ENCODE data around the gene CHCHD6.

CHCHD6 gene

DNA sequence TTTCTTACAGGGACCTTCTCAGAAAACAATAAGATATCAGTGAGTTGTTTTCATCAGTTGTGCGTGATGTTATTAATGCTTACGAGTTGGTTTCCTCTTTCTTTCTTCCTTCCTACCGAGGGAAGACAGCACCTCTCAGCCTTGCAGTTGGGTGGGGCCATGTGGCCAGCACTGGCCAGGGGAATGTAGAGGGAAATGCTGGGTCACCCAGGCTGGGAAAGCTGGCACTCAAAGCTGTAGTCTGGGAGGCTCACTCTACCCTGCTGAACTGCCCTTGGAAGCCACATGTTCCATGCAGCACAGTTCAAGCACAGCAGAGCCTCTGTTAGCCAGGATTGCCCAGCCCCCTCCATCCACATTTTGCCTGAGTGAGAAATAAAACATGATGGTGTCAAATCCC lies 10.1 kb upstream of the CHCHD6 start:
- Histone ChIP-seq H3K27ac (no peak overlapping the region), H3K4me3 (no peak overlapping the region)

DNA sequence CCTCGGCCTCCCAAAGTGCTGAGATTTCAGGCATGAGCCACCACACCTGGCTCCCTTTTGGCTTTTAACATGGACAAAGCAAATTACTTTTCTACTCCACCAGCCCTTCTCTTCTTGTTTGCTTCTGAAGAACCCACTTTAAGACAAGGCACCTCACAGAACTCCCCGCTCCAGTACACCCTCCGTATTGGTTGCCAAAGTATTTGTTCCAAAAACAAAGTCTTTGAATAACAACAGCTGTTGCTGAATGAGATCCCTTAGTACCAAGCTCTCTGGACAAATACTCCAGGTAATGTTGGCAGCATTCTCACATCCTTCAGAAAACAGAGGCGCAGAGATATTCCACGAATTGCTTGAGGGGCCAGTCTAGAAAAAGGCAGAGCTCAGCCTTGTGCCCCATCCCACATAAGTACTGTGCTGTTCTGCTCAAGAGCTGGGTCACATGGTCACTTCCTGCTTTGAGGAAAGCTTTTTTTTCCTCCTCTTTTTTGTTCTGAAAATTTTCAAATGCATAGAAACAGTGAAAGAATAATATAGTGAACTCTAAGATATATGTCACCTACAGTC lies 7.3 kb upstream of the CHCHD6 start:
- Histone ChIP-seq H3K4me3 (no peak overlapping the region), H3K27ac (no peak overlapping the region)

DNA sequence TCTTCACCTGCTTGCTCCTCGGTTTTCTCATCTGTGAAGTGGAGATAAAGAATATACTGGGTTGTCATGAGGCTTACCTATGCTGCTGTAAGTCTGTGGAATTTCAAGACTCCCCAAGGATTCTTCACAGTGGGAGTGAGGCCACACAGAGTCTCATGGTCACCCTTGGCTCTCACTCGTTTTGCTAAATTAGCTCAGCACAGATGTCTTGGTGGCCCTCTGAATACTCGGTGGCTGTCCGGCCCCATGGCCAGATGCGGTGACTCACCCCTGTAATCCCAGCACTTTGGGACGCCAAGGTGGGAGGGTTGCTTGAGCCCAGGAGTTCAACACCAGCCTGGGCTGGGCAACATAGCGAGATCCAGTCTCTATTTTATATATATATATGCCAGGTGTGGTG lies 5.0 kb upstream of the CHCHD6 start:
- Histone ChIP-seq H3K27ac (no peak overlapping the region), H3K4me3 (no peak overlapping the region)

DNA sequence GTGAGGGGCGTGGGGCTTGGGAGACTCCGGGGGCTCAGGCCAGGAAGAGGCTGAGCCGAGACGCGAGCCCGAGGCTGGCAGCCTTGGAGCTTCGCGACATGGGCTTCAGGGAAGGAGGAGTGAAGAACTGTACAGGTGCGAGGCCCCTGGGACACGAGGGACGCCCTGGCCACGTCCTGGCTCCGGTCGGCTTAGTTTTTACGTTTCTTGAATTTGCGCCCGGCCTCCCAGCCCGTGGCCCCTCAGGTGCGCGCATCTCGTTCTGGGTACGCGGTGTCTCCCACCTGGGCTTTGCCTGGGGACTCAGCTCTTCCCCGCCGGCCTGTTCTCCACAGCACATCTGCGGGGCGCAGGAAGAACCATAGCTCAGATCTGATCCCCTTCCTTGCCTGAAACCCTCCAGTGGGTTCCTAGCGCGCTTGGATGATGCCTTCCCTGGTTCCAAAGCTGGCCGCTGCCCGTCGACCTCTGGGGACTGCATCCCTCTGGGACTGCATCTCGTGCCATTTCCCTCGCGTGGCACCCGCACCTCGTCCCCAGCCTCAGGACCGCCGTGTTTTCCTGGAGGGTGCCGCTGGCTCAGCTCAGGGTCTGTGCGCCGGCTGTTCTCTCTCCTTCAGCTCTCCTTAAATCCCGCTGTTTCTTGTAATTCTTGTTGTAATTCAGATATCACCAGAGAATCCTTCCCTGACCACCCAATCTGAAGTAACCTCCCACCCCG lies 614 bp downstream of the CHCHD6 start:
- peak overlapping the region in 16 of 21 experiments; percentile 9 to 78 (median 50) for H3K27ac ChIP-seq

DNA sequence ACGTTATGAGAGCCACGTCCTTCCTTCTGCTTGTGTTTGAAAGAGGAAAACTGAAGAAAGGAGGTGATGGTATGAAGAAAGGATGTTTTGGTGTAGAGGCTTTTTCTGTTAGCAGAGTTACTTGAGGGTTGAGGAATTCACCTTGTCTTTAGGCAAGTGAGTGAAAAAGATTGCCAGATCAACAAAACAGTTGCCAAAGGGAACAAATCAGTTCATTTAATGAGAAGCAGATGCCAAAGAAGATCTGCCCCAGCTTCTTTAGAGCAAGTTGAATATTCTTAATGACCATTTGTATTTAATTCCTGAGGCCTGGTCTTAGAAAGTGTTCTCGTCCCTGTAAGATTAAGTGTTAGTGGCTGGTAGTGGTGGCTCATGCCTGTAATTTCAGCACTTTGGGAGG lies 2.6 kb downstream of the CHCHD6 start:
- H3K4me3 ChIP-seq, result no peak overlapping the region
- no peak overlapping the region for H3K27ac ChIP-seq

More for the DNA sequence above, 614 bp downstream of the CHCHD6 start:
- H3K4me3 ChIP-seq, result peak overlapping the region; percentile 70 to 93 (median 83)

DNA sequence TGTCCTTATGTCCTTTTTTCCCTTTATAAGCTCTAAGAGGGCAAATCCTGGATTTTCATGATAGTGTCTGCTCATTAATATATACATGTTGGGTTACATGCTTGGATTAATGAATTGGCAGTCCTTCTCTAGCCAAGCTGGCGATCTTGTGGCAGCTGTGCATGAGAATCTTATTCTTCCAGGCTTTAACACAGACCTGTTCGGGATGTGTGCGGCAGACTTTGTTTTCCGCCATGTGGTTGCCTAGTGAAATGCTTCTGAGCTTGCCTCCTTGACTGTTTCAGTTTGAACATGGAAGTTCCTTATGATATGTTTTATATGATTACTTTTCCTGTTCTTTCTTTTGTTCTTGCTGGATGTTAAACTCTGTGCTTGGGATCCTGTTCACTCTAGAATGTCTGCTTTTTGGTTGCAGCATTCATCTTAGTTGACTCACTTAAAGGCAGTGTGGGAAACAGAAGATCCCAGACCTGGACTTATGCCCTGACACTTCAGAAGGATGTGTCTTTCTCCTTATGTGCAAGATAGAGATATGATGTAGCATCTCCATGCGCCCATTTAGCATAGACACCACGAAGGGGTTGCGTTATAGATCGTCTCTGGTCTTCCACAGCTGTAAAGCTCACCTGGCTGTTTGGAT lies 7.2 kb downstream of the CHCHD6 start:
- no peak overlapping the region for H3K4me3 ChIP-seq
- no peak overlapping the region for H3K27ac ChIP-seq

DNA sequence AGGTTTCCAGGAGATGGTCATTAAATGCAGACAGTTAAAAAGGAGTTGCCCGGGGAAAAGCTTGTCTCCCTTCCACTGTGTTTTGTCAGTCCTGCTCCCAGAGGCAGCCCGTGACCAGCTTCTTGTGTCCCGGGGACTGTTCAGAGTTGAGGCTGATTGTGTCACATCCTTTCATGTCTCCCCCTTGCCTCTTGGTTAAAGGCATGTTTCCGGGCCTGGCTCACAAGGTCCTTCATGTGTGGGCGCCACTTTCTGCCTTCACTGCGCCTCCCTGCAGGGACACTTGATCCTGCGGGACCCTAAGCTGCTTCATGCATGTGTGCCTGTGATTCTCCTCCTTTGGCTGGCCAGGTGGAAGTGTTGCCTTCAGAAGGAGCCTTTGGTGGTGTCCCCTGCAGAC lies 9.2 kb downstream of the CHCHD6 start:
- Histone ChIP-seq H3K27ac (no peak overlapping the region), H3K4me3 (no peak overlapping the region)

DNA sequence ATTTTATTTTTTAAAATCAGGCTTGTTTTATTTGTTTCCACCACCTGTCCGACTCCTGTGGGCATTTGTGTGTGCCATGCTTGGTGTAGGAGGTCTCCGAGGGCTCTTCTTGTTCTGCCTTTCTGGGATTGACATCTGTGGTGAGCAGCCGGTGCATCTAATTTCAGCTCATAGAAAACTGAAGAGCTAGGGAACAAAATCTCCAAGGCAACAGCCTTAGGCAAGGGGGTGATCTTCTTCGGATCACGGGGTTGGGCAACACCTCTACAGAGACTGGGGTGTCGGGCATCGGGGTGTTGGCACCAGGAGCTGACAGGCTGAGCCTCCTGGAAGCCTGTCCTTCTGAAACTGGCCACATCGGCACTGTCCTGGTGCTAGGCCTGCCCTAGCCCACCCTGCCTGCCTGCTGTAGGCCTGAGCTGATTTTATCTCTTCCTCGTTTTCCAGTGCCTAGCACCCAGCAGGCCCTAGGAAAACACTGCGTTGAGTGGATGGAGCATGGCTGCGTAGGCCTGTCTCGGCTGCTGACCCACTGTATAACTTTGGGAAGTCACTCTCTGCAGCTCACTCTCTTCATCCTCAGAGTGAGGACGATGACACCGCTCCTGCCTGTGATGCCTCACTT lies 10.3 kb downstream of the CHCHD6 start:
- H3K4me3 ChIP-seq, result no peak overlapping the region
- no peak overlapping the region for H3K27ac ChIP-seq

DNA sequence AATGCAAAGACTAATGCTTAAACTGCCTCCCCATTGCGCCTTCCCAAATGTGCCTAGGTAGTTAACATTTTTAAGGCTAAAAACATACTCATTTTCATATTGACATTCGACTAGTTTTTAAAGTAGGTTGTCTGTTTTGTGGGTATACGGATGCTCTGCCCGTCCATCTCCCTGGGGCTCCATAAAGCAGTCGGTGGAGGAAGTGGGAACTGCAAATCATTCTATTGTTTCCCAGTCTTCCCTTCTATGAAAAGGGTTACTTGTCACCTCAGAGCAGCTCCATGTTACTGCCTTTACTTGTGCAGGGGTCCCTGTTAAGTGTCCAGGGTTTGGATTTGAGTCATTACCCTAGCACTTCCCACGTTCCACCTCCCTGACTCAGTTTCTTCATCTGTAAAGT lies 10.9 kb downstream of the CHCHD6 start:
- Histone ChIP-seq H3K27ac (no peak overlapping the region), H3K4me3 (no peak overlapping the region)

DNA sequence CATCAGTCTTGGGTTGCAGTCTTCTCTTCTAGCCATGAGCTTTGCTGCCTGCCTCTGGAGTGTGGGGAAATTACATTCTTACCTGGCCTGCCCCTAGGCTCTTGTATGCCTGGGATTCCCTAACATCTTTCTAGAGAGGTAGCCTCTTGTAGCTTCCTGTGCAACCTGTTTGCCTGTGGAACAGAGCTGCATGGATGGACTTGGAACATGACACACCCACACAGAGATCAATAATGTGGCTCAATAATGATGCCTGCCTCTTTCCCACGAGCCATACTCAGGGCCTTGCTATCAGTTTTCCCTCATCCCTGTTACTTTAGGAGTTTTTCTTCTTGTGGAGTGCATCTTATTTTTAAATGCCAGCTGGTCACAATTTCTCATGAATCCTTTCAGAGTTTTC lies 11.4 kb downstream of the CHCHD6 start:
- Histone ChIP-seq H3K4me3 (no peak overlapping the region), H3K27ac (no peak overlapping the region)

DNA sequence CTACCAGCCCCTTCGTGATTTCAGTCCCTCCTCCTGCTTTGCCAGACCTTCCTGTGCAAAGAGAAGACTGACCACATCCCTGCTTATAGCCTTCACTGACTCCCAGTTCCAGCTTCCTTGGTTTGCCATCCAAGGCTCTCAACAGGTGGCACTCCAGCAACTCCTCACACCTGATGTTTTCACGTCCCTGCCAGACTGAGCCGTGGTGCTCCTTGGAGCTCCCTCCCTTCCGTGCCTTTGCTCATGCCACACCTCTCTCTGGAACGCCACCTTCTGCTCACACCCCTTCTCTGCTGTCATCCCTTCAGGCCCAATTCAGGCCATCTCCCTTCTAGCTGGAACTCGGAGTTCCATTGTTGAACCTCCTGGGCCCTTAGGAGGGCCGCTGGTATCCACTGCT lies 12.0 kb downstream of the CHCHD6 start:
- Histone ChIP-seq H3K27ac (no peak overlapping the region), H3K4me3 (no peak overlapping the region)

DNA sequence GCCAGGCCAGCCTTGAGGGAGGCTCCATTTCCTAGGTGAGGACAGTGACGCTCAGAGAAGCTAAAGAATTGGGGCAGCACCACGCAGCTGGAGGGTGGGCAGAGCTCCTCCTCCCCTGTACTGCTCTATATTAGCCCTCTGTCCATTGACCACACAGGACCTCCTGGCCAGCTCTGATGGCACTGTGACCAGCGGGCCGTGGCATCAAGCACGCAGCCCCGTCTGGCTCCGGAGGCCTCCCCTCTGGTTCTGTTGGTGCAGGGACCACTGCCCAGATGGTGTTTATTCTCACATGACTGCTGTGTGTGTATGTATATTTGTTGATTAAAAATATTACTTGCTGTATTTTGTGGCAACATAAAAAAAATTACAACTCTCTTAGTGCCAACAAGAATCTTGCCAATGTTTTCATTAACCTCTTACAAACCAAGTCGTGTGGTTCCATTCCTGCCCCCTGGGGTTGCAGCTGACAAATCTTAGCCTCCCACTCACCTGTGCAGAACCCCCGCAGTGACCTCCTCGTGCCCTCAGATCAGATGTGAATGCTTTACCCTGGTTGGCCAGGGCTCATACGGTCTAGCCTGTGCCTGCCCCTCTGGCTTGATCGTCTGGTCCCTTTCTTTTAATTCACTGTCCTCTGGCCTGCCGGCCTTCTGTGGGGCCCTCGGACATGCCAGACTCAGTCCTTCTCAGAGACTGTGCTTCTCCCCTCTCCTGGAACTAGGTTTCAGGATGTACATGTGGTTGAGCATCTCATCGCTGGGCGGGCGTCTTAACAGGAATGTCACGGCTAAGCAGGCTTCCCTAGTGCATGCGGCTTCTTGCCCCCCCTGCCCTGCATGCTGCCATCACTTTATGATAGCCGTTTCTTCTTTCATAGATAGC lies 14.8 kb downstream of the CHCHD6 start:
- H3K27ac ChIP-seq, result no peak overlapping the region
- H3K4me3 ChIP-seq, result no peak overlapping the region

DNA sequence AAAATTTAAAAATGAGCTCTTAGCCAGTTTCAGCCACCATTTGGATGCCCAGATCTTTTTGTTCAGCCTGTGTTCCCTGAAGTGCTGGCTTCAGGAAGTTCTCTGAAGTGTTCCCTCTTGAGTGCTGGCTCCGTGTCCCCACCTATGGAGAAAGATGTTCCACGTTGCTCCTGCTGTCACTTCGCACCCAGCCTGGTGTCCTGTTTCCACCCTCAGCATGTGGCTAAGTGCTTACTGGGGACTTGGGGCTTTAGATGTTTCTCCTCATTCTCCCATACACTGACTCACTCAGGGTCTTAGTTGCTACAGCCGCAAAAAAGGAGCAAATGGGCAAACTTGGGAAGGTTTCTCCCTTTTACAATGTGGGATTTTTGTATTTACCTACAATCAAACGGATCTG lies 16.6 kb downstream of the CHCHD6 start:
- Histone ChIP-seq H3K4me3 (no peak overlapping the region), H3K27ac (no peak overlapping the region)

DNA sequence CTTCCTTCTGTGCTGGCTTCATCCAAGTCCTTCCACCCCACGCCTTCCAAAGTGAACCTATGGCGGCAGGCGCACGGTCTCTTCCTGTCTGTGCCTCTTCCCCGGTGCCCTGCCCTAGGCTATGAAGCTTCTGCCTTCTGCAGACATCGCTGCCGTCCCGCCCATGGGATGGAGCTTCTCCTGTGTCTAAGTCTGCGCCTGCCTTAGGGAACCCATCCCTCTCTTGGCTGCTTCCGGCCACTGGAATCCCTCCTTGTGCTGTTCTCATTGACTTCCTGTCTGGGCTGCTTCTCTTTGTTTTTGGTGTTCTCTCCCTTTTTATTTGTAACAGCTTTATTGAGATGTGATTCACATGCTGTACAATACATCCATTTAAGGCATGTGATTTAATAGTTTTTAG lies 17.2 kb downstream of the CHCHD6 start:
- Histone ChIP-seq H3K27ac (no peak overlapping the region), H3K4me3 (no peak overlapping the region)

DNA sequence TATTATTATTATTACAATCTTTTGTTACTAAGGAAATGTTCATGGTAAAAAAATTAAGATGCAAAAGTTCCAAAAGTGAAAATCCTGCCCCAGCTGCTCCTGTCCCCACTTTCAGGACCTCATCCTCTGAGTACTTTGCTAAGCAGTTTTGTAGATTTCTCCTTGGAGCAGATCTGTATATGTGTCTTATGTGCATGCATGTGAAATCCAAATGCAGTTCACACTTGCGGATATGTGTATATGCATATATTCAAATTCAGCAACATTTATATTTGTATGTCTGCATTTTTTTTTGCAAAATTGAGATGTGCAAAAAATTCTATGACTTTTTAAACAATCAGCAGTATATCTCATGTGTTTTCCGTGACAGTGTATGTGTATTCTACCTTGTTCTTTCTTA lies 19.2 kb downstream of the CHCHD6 start:
- no peak overlapping the region for H3K4me3 ChIP-seq

DNA sequence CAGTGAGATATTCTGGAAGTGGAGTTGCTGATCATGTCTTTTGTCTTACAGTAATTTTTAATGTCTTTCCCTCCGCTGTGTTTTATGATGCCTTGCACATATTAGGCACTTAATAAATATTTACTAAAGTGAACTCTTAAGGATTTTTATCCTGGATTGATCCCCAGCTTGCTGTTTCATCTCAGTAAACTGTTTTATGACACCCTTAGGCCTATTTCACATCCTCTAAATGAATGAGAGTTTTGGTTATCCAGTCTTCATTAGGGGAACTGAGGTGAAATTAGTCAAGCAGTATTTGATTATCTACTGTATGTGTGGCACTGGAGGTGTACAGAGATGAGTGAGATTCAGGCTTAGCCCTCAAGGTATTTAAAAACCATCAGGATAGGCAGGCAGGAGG lies 19.8 kb downstream of the CHCHD6 start:
- Histone ChIP-seq H3K27ac (no peak overlapping the region), H3K4me3 (no peak overlapping the region)

More for the DNA sequence above, 19.2 kb downstream of the CHCHD6 start:
- no peak overlapping the region for H3K27ac ChIP-seq

DNA sequence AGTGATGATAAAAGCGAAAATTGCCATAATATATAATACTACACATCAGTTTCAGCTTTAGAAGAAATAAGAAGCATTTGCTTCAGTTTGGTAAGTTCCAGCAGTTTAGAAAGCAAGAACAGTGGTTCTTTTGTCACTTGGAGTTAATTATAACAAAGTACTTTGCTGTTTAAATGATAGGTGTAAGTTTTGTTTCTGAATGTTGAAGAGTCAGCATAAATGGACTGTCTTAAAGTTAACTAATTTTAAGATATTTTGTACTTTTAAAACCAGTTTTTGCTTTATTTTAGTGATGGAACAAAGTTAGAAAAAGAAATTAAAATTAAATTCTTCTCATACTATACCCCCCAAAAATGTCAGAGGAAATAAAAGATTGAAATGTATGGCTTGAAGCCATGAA lies 24.6 kb downstream of the CHCHD6 start:
- Histone ChIP-seq H3K27ac (no peak overlapping the region), H3K4me3 (no peak overlapping the region)

DNA sequence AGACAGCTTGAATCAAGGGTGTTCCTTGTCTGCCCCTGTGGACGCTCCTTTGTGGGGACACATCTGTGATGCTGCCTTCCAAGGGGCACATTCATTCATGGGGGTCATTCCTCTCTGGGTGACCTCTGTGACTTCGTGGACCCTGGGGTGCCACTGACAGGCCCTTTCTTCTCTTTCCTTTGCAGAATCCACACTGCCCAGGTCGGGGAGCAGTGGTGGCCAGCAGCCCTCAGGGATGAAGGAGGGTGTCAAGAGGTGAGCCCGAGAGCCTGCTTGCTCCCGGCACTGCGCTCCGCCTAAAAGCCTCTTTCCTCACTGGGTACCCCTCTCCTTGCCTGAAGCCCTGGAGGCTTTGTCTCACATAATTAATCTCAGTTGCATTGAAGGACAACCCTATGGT lies 26.3 kb downstream of the CHCHD6 start:
- Histone ChIP-seq H3K27ac (no peak overlapping the region), H3K4me3 (no peak overlapping the region)

DNA sequence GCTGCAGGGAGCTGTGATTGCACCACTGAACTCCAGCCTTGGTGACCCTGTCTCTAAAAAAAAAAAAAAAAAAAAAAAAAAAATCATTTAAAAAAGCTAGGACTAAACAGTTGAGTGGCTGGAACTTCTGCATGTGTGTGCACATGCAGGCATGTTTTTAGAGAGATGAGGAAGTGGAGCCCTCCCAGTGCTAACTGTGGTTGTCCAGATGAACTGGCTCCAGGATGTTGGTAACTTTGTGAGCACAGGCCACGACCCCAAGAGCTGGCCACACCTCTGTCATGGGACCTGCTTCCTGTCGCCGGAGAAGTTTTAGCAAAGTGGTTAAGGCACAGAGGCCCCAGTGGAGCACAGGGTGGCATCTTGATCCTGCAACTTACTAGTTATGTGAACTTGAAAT lies 27.0 kb downstream of the CHCHD6 start:
- H3K4me3 ChIP-seq, result no peak overlapping the region
- H3K27ac ChIP-seq, result no peak overlapping the region
